Activated naive CD4-positive, alpha-beta T cell treated with anti-CD3 and anti-CD28 coated beads, Interleukin-2, amount 50 U/mL, for 72 hours (primary cell): ENCODE data around the gene SNRPA. TPM values are rescaled to one million over a fixed set of nuclear protein-coding genes. Genes with fewer than 3 reads are reported as not detected.
"Not testable (repeated sequence)": the region's sequence is repeated elsewhere in the genome, so short reads cannot be mapped to it uniquely, and the experiment has no call there.

Experiments used
- ATAC-seq, 2 donors: fragments of 150-1000 bp; cut with Tn5 transposase; 2 replicates each; pipeline ENCODE4 v1.10.0; 2021; ENCODE audit warnings: mild to moderate bottlenecking in 2 of 2, moderate library complexity in 2 of 2
- DNase-seq, 2 donors: peaks; one replicate each; pipeline ENCODE4 v3.0.0; 2021 to 2022; ENCODE audit warnings: low spot score in 2 of 2
- H3K27ac Mint-ChIP-seq, 2 donors: one replicate each; pipeline ENCODE4 v1.8.0; 2022; ENCODE audit warnings: mild to moderate bottlenecking in 2 of 2, mixed read lengths in 2 of 2
- H3K36me3 Mint-ChIP-seq, 2 donors: one replicate each; pipeline ENCODE4 v1.8.0; 2022; ENCODE audit warnings: mixed read lengths in 2 of 2
- H3K9me3 Mint-ChIP-seq, 2 donors: one replicate each; pipeline ENCODE4 v1.8.0; 2022; ENCODE audit warnings: mixed read lengths in 2 of 2
- total RNA-seq, 2 donors: library from RNA; stranded (reverse); gene quantifications; one replicate each; pipeline ENCODE4 v1.2.3, GENCODE V29; 2022

Gene SNRPA
- total RNA-seq, 2 donors from 2014 or later = 197 to 227 TPM

- peak within 1 kb of the TSS; percentile 96 to 98 for H3K27ac Mint-ChIP-seq
- ATAC-seq (peak; percentile 78 to 83), DNase-seq (peak; percentile 100)
- H3K36me3 Mint-ChIP-seq = no peaks in the 10 kb centered on the region
- H3K9me3 Mint-ChIP-seq = no peaks in the 10 kb centered on the region
Measured at GRCh38 chr19:40777937-40778705, 27.1 kb downstream of the SNRPA start, which contains the start of gene RAB4B. RAB4B (plus strand) TSS chr19:40778247; CDS start chr19:40778376, 129 bp downstream.

GRCh38 chr19:40778706-40779284 lies 27.8 kb downstream of the SNRPA start:
- Mint-ChIP-seq H3K36me3 (no peaks in the 10 kb centered on the region), H3K9me3 (no peaks in the 10 kb centered on the region), H3K27ac (peak overlapping the region; percentile 96 to 98)
- DNase-seq (no peak), ATAC-seq (peak in 1 of 2 donors; percentile 8)

- Mint-ChIP-seq H3K9me3 (no peaks in the 10 kb centered on the region), H3K36me3 (no peaks in the 10 kb centered on the region), H3K27ac (peak overlapping the region; percentile 50 to 96)
- DNase-seq (no peak), ATAC-seq (no peak)
Measured at GRCh38 chr19:40780582-40780981, 29.6 kb downstream of the SNRPA start.

- no peaks in the 10 kb centered on the region for H3K36me3 Mint-ChIP-seq
- H3K9me3 Mint-ChIP-seq = no peaks in the 10 kb centered on the region
- no peak for DNase-seq
- ATAC-seq = no peak
- H3K27ac Mint-ChIP-seq = peak overlapping the region in 1 of 2 donors; percentile 96
Measured at GRCh38 chr19:40781140-40781539, 30.1 kb downstream of the SNRPA start.

DNA sequence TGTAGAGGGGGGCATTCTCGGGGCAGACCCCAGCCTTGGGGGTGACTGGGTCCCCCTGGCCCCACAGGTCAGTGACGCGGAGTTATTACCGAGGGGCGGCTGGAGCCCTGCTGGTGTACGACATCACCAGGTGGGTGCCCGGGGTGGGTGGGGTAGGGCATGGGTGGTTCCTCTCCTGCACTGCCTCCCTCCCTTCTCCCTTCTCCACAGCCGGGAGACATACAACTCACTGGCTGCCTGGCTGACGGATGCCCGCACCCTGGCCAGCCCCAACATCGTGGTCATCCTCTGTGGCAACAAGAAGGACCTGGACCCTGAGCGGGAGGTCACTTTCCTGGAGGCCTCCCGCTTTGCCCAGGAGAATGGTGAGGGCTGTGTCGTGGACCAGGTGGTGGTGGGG lies 32.7 kb downstream of the SNRPA start:
- H3K9me3 Mint-ChIP-seq = no peaks in the 10 kb centered on the region
- no peaks in the 10 kb centered on the region for H3K36me3 Mint-ChIP-seq
- DNase-seq (no peak), ATAC-seq (no peak)
- no peak overlapping the region for H3K27ac Mint-ChIP-seq

DNA sequence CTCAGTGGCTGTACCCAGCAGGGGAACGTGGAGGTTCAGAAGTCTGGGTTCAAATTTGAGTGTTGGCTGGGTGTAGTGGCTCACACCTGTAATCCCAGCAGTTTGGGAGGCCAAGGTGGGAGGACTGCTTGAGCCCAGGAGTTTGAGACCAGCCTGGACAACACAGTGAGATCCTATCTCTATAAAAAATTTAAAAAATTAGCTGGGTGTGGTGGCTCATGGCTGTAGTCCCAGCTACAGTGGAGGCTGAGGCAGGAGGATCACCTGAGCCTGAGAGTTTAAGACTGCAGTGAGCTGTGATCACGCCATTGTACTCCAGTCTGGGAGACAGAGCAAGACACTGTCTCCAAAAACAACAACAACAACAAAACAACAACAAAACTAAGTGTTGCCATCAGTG lies 33.1 kb downstream of the SNRPA start:
- not testable (repeated sequence) for DNase-seq, ATAC-seq, H3K9me3 Mint-ChIP-seq, H3K27ac Mint-ChIP-seq, H3K36me3 Mint-ChIP-seq

DNA sequence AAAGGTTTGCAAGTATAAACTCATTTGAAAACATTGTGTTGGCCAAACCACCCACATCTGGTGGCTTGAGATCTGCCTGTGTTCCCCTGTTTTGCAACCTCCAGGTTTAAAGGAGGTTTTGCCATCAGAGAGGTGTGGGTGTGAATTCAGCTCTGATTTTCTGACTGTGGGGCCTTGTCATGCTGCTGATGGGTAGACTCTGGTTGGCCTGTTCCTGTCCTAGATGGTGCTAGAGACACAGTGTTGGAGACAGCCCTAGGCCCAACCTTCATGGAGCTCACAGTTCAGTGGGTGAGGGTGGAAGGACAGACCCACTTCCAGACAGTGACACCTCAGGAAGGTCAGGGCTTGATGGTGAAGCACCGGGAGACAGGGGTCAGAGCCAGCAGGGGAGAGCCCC lies 34.5 kb downstream of the SNRPA start:
- DNase-seq (no peak), ATAC-seq (peak; percentile 31 to 76)
- H3K27ac Mint-ChIP-seq = peak overlapping the region; percentile 33 to 48
- peaks cover 0 to 7% of the 10 kb centered on the region in 2 donors for H3K36me3 Mint-ChIP-seq
- no peaks in the 10 kb centered on the region for H3K9me3 Mint-ChIP-seq

DNA sequence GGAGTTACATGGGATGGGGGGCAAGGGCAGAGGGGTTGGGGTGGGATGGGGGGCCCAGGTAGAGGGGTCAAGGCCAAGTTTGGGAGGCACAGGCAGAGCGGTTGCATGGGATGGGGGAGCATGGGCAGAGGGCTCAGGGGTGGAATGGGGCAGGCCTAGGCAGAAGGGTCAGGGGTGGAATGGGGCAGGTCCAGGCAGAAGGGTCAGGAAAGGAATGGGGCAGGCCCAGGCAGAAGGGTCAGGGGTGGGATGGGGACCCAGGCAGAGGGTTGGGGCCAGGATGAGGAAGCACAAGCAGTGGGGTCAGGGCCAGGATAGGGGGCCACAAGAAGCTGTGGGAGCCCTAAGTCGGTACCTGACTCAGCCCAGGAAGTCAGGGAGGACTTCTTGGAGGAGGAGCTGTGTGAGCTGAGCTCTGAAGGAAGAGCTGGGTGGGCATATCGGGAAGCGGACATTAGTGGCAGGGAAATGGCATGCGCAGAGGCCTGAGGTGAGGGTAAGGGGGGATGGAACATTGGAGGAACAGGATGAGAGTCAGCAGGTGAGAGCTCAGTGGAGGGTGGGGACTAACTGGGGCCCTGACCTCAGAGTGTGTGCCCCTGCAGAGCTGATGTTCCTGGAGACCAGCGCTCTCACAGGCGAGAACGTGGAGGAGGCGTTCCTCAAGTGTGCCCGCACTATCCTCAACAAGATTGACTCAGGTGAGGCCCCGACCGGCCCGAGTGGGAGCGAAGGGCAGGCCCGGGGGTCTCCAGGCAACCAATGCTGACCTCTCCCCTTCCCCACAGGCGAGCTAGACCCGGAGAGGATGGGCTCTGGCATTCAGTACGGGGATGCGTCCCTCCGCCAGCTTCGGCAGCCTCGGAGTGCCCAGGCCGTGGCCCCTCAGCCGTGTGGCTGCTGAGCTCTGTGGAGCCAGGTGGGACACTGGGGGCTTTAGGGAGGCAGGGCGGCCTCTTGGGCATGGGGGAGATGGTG lies 35.3 kb downstream of the SNRPA start:
- Mint-ChIP-seq H3K27ac (peak overlapping the region; percentile 48 to 67), H3K9me3 (no peaks in the 10 kb centered on the region), H3K36me3 (peaks cover 0 to 11% of the 10 kb centered on the region in 2 donors)
- ATAC-seq (no peak), DNase-seq (no peak)

DNA sequence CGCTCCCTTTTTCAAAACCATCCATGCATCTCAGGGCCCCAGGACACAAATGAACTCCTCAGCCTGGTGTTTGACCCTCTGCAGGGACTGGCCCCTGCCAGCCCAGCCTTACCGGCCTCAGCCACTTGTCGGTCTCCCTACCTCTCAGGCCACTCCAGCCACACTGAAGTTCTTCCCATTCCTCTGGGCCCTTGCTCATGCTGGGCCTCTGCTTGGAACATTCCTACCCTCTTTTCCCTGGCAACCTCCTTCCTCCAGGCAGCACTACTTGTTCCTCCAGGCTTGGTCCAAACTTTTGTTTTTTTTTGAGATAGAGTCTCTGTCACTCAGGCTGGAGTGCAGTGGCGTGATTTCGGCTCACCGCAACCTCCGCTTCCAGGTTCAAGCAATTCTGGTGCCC lies 40.3 kb downstream of the SNRPA start:
- no peak for ATAC-seq
- Mint-ChIP-seq H3K27ac (peak overlapping the region; percentile 8 to 66), H3K9me3 (no peaks in the 10 kb centered on the region), H3K36me3 (peaks cover 0 to 12% of the 10 kb centered on the region in 2 donors)
- no peak for DNase-seq

- H3K9me3 Mint-ChIP-seq = no peaks in the 10 kb centered on the region
- peaks cover 0 to 12% of the 10 kb centered on the region in 2 donors for H3K36me3 Mint-ChIP-seq
- ATAC-seq (peak in 1 of 2 donors; percentile 27), DNase-seq (no peak)
- peak overlapping the region in 1 of 2 donors; percentile 66 for H3K27ac Mint-ChIP-seq
Measured at GRCh38 chr19:40791996-40792395, 41.0 kb downstream of the SNRPA start.

DNA sequence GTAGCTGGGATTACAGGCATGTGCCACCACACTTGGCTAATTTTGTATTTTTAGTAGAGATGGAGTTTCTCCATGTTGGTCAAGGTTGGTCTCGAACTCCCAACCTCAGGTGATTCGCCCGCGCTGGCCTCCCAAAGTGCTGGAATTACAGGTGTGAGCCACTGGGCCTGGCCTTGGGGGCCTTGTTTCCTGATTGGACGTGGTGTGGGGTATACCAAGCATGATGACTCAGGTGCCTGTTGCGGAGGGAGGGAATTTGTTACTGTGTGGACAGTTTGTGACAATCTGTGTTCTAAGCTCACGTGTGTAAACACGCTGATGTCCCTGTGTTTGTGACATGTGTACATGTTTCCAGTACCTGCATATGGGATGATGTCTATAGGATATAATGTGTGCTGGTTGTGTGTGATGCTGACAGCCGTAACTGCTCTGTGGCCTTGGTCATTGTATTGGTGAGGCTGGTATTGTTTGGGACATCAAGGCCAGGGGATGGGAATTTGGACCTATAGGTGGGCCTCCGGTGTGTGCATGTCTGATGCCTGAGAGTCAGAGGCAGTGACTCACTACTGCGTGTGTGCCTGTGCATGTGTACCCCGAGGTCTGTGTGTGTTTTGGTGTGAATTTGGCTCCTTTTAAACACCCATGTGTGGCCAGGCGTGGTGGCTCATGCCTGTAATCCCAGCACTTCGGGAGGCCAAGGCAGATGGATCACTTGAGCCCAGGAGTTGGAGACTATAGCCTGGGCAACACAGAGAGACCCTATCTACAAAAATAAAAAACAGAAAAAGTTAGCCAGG lies 46.4 kb downstream of the SNRPA start:
- ATAC-seq = no peak
- DNase-seq = no peak
- peaks cover 24 to 28% of the 10 kb centered on the region in 2 donors for H3K36me3 Mint-ChIP-seq
- no peaks in the 10 kb centered on the region for H3K9me3 Mint-ChIP-seq
- peak overlapping the region in 1 of 2 donors; percentile 98 for H3K27ac Mint-ChIP-seq

DNA sequence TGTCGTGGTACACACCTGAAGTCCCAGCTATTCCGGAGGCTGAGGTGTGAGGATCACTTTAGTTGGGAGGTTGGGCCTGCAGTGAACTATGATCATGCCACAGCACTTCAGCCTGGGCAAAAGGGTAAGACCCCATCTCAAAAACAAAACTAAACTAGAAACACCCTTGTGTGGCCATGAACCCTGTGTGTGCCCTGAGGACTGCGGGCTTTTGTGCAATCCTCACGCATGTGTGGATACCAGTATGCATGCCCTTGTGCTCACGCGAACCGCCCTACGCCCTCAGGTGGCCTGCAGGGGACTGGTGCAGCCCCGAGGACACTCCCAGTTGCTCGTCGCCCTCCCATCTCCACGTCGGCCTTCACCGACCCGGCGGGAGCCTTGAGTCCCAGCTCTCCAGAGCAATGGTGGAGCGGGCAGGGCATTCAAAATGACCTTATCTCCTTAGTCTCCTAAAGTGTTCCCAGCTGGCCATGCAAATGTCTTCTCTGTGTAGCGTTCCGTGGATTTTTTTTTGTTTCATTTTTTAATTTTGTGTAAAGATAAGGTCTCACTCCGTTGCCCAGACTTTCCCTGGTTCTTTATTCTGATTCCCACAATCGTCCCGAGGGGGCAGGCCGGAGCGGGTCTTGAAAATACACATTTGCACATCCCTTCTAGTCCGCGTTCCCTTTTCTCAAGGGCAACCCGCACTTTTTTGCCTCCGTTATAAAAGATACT lies 47.1 kb downstream of the SNRPA start:
- H3K36me3 Mint-ChIP-seq = peaks cover 24 to 31% of the 10 kb centered on the region in 2 donors
- DNase-seq (peak; percentile 69 to 77), ATAC-seq (peak; percentile 52 to 66)
- no peaks in the 10 kb centered on the region for H3K9me3 Mint-ChIP-seq
- H3K27ac Mint-ChIP-seq = peak overlapping the region; percentile 98 to 99

DNA sequence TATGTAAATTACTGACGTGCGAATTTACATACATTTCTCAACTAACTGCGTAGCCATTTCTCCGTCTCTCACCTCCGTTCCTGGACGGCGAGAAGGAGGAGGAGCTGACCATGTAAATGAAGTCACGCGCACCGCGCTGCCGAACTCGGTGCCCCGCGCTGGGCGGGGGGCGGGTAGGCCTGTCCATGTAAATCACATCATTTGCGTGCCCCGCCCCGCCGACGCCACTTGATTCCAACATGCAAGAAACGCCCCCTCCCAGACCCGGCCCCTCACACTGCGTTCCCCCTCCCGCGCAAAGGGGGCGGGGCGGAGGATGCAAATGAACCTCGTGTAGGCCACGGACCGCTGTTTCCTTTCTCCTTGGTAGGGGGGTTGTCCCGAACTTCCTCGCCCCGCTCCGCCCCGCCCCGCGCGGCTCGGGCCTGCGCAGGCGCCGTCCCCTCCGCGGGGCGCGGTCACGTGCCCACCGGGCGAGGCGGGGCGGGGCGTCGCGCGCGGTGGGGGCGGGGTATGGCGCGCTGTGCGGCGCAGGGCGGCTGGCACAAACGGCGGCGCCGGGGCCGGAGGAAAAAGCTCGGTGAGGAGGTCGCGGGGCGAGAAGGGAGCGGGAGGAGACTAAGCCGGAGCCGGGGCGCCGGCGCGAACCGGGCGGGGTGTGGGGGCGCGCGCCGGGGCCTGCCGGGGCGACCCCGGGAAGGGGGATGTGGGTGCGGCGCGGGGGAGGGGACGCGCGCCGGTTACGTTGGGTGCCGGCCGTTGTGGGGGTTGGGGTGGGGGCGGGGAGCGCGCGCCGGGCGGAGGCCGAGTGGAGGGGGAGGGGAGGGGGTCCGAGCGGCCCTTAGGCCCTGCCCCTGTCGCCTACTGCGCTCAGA lies 47.9 kb downstream of the SNRPA start, which contains the start of gene EGLN2:
Gene EGLN2, plus strand, starts transcription at position 509 of the 875 bp plus-strand sequence. CDS start 1,382 bp downstream, outside the sequence.
- H3K36me3 Mint-ChIP-seq = peaks cover 24 to 32% of the 10 kb centered on the region in 2 donors
- ATAC-seq = peak; percentile 87 to 89

DNA sequence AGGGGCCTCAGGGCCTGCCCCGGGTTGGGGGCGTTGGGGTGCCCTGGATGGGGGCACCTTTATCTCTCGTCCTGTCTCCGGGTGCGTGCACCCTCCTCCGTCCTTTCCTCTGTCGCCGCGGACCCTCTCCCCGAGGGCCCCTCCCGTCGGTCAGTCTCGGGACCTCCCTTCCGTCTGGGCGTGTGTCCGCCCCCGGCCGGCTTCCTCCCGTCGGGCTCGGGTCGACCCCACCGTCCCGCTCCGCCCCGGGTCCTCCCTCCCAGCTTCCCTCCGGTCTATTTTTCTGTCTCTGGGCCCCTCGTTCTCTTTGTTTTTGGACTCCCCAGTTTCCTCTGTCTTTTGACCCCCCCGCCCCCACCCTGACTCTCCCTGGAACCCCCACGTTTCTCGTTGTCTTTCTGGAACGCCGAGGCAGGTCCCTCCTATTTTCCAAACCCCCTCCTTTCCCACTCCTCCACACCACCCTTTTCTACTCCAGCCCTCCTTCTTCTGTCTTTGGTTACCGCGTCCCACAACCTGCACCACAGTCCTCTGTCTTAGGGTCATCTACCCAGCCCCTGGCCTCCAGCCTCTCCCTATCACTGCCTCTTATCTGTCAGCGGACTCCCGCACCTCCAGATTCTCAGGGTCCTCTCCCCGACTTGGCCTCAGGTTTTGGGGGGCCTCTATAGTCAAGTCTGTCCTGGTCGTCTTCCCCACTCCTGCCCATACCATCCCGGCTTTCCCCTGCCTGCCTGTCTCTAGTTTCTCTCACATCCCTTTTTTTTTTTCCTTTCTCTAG lies 48.7 kb downstream of the SNRPA start:
- no peaks in the 10 kb centered on the region for H3K9me3 Mint-ChIP-seq
- H3K27ac Mint-ChIP-seq = peak overlapping the region; percentile 94 to 98
- peaks cover 24 to 37% of the 10 kb centered on the region in 2 donors for H3K36me3 Mint-ChIP-seq
- DNase-seq (no peak), ATAC-seq (no peak)

More for the DNA sequence above, 47.9 kb downstream of the SNRPA start, which contains the start of gene EGLN2:
- Mint-ChIP-seq H3K27ac (peak within 1 kb of the TSS; percentile 98 to 99), H3K9me3 (no peaks in the 10 kb centered on the region)
- DNase-seq = peak; percentile 100
